PC-9 (cell line): ENCODE results near the gene AIG1. TPM values are rescaled to one million over a fixed set of nuclear protein-coding genes. Genes with fewer than 3 reads are reported as not detected.

Experiments used
- BruUV-seq: library from RNA; stranded (reverse); fragments of 400-500 nt; replicated peaks from 2 replicates; lab custom pipeline; 2021; lab: Mats Ljungman, UMichigan
- CTCF ChIA-PET: fragments of 300-600 bp; sonication (Branson Sonifier 250); formaldehyde crosslinking; loops from one replicate; lab custom pipeline; 2022; ENCODE audit warnings: antibody characterized with exemption; lab: Charles Lee
- POLR2A ChIA-PET: fragments of 300-600 bp; sonication (Branson Sonifier 250); formaldehyde crosslinking; loops from one replicate; lab custom pipeline; 2022; ENCODE audit warnings: antibody characterized with exemption; ENCODE audit not compliant: unreplicated experiment; lab: Charles Lee
- DNase-seq, 2 experiments: peaks; one replicate each; pipeline versions ENCODE4 v3.0.0 to v3.0.0-alpha.2; 2015 to 2022; ENCODE audit warnings: mixed read lengths in 1 of 2
- H2AFZ ChIP-seq: fragments of 200-600 bp; sonication (generic); 2 replicates; pipeline ENCODE4 v1.8.1; 2017; ENCODE audit warnings: antibody characterized with exemption
- H3F3A ChIP-seq: fragments of 200-600 bp; sonication (generic); 2 replicates; pipeline ENCODE4 v1.8.1; 2017; ENCODE audit warnings: antibody characterized with exemption, mild to moderate bottlenecking, low read depth; ENCODE audit not compliant: insufficient read depth
- H3K27ac ChIP-seq: fragments of 200-600 bp; sonication (generic); 2 replicates; pipeline ENCODE4 v1.6.1; 2016; ENCODE audit warnings: mixed run types
- H3K27me3 ChIP-seq: fragments of 200-600 bp; sonication (generic); 2 replicates; pipeline ENCODE4 v1.6.1; 2016; ENCODE audit warnings: low read depth, mixed run types; ENCODE audit not compliant: insufficient read depth
- H3K36me3 ChIP-seq: fragments of 200-600 bp; sonication (generic); 2 replicates; pipeline ENCODE4 v1.6.1; 2016; ENCODE audit warnings: low read depth, mixed run types
- H3K4me1 ChIP-seq: fragments of 200-600 bp; sonication (generic); replicated peaks from 2 replicates; pipeline ENCODE4 v1.6.1; 2016; ENCODE audit warnings: mixed run types; ENCODE audit not compliant: insufficient read depth
- H3K4me2 ChIP-seq: fragments of 200-600 bp; sonication (generic); 2 replicates; pipeline ENCODE4 v1.6.1; 2017; ENCODE audit warnings: mixed run types
- H3K4me3 ChIP-seq: fragments of 200-600 bp; sonication (generic); 2 replicates; pipeline ENCODE4 v1.6.1; 2016; ENCODE audit warnings: mixed run types
- H3K79me2 ChIP-seq: fragments of 200-600 bp; sonication (generic); 2 replicates; pipeline ENCODE4 v1.6.1; 2017; ENCODE audit warnings: low read depth, mixed run types
- H3K9me2 ChIP-seq: fragments of 200-600 bp; sonication (generic); 2 replicates; pipeline ENCODE4 v1.8.1; 2017; ENCODE audit warnings: mild to moderate bottlenecking; ENCODE audit not compliant: insufficient read depth
- H3K9me3 ChIP-seq: fragments of 200-600 bp; sonication (generic); 2 replicates; pipeline ENCODE4 v1.8.1; 2016; ENCODE audit warnings: low read depth; ENCODE audit not compliant: insufficient read depth
- H4K20me1 ChIP-seq: fragments of 200-600 bp; sonication (generic); 2 replicates; pipeline ENCODE4 v1.8.1; 2017; ENCODE audit not compliant: insufficient read depth
- EZH2 ChIP-seq: fragments of 200-600 bp; sonication (generic); IDR thresholded peaks from 2 replicates; pipeline ENCODE4 v1.8.0; 2017; ENCODE audit warnings: antibody characterized with exemption, low read depth
- intact Hi-C: fragments of 100-400 bp; cut with micrococcal nuclease; formaldehyde crosslinking; loops from one replicate; pipeline ENCODE4 v1.10.0; 2022; ENCODE audit not compliant: unreplicated experiment
- total RNA-seq: library from RNA; stranded (reverse); gene quantifications from 2 replicates; pipeline ENCODE4 v1.2.3, GENCODE V29; 2021
- TF ChIP-seq, protein P1 (sequence below): fragments of 200-600 bp; sonication (generic); conservative IDR thresholded peaks from 2 replicates; pipeline ENCODE4 v1.6.1; 2017; ENCODE audit warnings: mixed run types, antibody characterized with exemption, mild to moderate bottlenecking, moderate library complexity

The AIG1 gene
- total RNA-seq, 1 experiment from 2014 or later = 37.7 TPM

GRCh38 chr6:143210420-143210819, 149.7 kb downstream of the AIG1 start:
- Histone ChIP-seq H3K36me3 (no peaks in the 10 kb centered on the region), H3K9me2 (no peaks in the 10 kb centered on the region), H3K4me2 (no peak overlapping the region), H3K79me2 (no peaks in the 10 kb centered on the region), H3K9me3 (no peaks in the 10 kb centered on the region), H3K27me3 (no peaks in the 10 kb centered on the region), H3K27ac (no peak overlapping the region), H2AFZ (no peak overlapping the region), H3K4me1 (no peaks in the 10 kb centered on the region), H3F3A (no peaks in the 10 kb centered on the region), H4K20me1 (0 out of 2 replicates have a peak, but pooled peaks cover 6% of the 10 kb centered on the region), H3K4me3 (no peak overlapping the region)
- no peak for TF ChIP-seq EZH2
- TF ChIP-seq, protein P1, sequence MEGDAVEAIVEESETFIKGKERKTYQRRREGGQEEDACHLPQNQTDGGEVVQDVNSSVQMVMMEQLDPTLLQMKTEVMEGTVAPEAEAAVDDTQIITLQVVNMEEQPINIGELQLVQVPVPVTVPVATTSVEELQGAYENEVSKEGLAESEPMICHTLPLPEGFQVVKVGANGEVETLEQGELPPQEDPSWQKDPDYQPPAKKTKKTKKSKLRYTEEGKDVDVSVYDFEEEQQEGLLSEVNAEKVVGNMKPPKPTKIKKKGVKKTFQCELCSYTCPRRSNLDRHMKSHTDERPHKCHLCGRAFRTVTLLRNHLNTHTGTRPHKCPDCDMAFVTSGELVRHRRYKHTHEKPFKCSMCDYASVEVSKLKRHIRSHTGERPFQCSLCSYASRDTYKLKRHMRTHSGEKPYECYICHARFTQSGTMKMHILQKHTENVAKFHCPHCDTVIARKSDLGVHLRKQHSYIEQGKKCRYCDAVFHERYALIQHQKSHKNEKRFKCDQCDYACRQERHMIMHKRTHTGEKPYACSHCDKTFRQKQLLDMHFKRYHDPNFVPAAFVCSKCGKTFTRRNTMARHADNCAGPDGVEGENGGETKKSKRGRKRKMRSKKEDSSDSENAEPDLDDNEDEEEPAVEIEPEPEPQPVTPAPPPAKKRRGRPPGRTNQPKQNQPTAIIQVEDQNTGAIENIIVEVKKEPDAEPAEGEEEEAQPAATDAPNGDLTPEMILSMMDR = no peak
- DNase-seq = no peak
- intact Hi-C loops = no loop called here
- POLR2A ChIA-PET = no interaction called here
- no TSS peak for BruUV-seq
- CTCF ChIA-PET = no interaction called here

DNA sequence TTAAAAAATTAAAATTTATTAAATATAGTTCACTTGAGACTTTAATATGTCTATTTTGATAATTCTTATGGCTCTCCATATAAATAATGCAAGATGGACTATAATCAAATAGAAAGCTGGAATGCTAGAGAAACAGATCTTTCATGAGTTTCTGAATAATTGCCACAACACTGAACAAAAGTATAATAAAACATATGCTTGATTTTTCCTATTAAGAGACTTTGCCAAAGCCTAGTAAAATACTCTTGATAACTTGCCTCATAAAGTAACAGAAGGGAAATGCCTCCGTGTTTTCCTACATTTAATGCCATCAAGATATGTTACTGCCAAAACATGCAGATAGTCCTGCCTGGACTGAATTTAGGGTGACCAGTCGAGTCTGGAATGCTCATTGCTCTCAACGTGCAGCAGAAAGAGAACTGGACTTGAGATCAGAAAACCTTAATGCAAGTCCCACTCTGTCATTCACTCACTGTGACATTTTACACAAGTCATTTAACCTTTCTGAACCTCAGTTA, 153.2 kb downstream of the AIG1 start:
- Histone ChIP-seq H3K36me3 (no peaks in the 10 kb centered on the region), H2AFZ (no peak overlapping the region), H3K9me3 (no peaks in the 10 kb centered on the region), H3K4me3 (no peak overlapping the region), H3K79me2 (no peaks in the 10 kb centered on the region), H3K9me2 (no peaks in the 10 kb centered on the region), H3K4me2 (no peak overlapping the region), H4K20me1 (0 out of 2 replicates have a peak, but pooled peaks cover 6% of the 10 kb centered on the region), H3F3A (no peaks in the 10 kb centered on the region), H3K27me3 (no peaks in the 10 kb centered on the region), H3K4me1 (no peaks in the 10 kb centered on the region), H3K27ac (no peak overlapping the region)
- ChIA-PET CTCF (no interaction called here), POLR2A (no interaction called here)
- DNase-seq = no peak
- no TSS peak for BruUV-seq
- TF ChIP-seq, protein P1 = no peak
- no peak for TF ChIP-seq EZH2
- intact Hi-C loops = no loop called here

DNA sequence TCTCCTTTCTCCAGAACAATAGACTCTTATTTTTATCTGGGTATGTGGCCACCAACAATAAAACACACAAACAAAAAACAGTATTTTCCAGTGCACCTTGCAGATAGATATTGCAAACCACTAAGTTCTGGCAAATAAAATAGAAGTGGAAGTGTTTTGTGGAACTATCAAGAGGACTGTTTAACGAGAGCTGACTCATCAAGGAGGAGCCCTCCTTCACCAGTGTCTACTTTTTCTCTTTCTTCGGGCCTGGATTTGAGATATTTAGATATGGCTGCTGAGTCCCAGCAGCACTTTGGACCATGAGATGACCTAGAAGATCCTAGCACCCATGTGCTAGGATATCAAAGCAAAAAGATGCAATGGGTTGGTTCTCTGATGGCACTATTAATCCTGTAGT, 154.7 kb downstream of the AIG1 start:
- H3F3A ChIP-seq = no peaks in the 10 kb centered on the region
- no TSS peak for BruUV-seq
- no peaks in the 10 kb centered on the region for H3K36me3 ChIP-seq
- DNase-seq = no peak
- H3K9me3 ChIP-seq = no peaks in the 10 kb centered on the region
- 0 out of 2 replicates have a peak, but pooled peaks cover 6% of the 10 kb centered on the region for H4K20me1 ChIP-seq
- ChIA-PET POLR2A (no interaction called here), CTCF (no interaction called here)
- H3K27me3 ChIP-seq = no peaks in the 10 kb centered on the region
- no peak overlapping the region for H3K27ac ChIP-seq
- no peak overlapping the region for H2AFZ ChIP-seq
- H3K79me2 ChIP-seq = no peaks in the 10 kb centered on the region
- no peak overlapping the region for H3K4me3 ChIP-seq
- no peak overlapping the region for H3K4me2 ChIP-seq
- intact Hi-C loops = no loop called here
- no peaks in the 10 kb centered on the region for H3K4me1 ChIP-seq
- H3K9me2 ChIP-seq = no peaks in the 10 kb centered on the region
- TF ChIP-seq, protein P1 = no peak
- no peak for TF ChIP-seq EZH2
